Esophagus muscularis mucosa (tissue), 4 donors: ENCODE results near the gene CTRB2. TPM values are rescaled to one million over a fixed set of nuclear protein-coding genes. Genes with fewer than 3 reads are reported as not detected.
"Not testable (repeated sequence)": the region's sequence is repeated elsewhere in the genome, so short reads cannot be mapped to it uniquely, and the experiment has no call there.

ENCODE experiments used
- DNase-seq: peaks from one replicate; pipeline ENCODE4 v3.0.0-alpha.2; 2017; ENCODE audit errors: extremely low spot score
- H3K27ac ChIP-seq, 4 donors: fragments of 200-600 bp; sonication (generic); replicated peaks in 1 of 4; 1 replicate in 3 of 4; 2 replicates in 1 of 4; pipeline ENCODE4 v1.5.1; 2016 to 2019; ENCODE audit warnings: mild to moderate bottlenecking in 1 of 4
- H3K27me3 ChIP-seq, 4 donors: fragments of 200-600 bp; sonication (generic); one replicate each; pipeline versions ENCODE4 v1.5.1 to v1.6.0; 2016 to 2019
- H3K36me3 ChIP-seq, 4 donors: fragments of 200-600 bp; sonication (generic); one replicate each; pipeline ENCODE4 v1.5.1; 2016 to 2019
- H3K4me1 ChIP-seq, 4 donors: fragments of 200-600 bp; sonication (generic); one replicate each; pipeline ENCODE4 v1.5.1; 2016 to 2019
- H3K4me3 ChIP-seq, 4 donors: fragments of 200-600 bp; sonication (generic); 1 replicate in 2 of 4; 2 replicates in 2 of 4; pipeline ENCODE4 v1.5.1; 2016 to 2019; ENCODE audit warnings: mild to moderate bottlenecking in 4 of 4, moderate library complexity in 1 of 4
- H3K9me3 ChIP-seq, 4 donors: fragments of 200-600 bp; sonication (generic); 1 replicate in 3 of 4; 2 replicates in 1 of 4; pipeline ENCODE4 v1.5.1; 2016 to 2019
- CTCF ChIP-seq, 3 experiments: fragments of 200-600 bp in 2 of 3; fragments of 450-650 bp in 1 of 3; sonication (generic) in 2 of 3; IDR thresholded peaks; one replicate each; pipeline ENCODE4 v1.5.1; 2017 to 2019; ENCODE audit warnings: antibody characterized with exemption in 3 of 3, mild to moderate bottlenecking in 2 of 3, moderate library complexity in 1 of 3
- EP300 ChIP-seq: sonication (generic); formaldehyde crosslinking; IDR thresholded peaks from one replicate; pipeline ENCODE4 v1.6.1; 2017; ENCODE audit warnings: antibody characterized with exemption
- POLR2A ChIP-seq: fragments of 450-650 bp; IDR thresholded peaks from one replicate; pipeline ENCODE4 v1.6.1; 2017; ENCODE audit warnings: antibody characterized with exemption, moderate library complexity, mild to moderate bottlenecking, low read depth
- POLR2AphosphoS5 ChIP-seq, 2 donors: sonication (generic); formaldehyde crosslinking; IDR thresholded peaks; one replicate each; pipeline ENCODE4 v1.6.1; 2017; ENCODE audit warnings: antibody characterized with exemption in 2 of 2
- WGBS: methylation state at CpG from one replicate; pipeline ENCODE4 v1.1.5; 2018; 5-methylcytosine and 5-hydroxymethylcytosine counted together
- intact Hi-C: fragments of 100-400 bp; cut with DNase I; formaldehyde crosslinking; loops from one replicate; pipeline ENCODE4 v1.15.1; 2023
- total RNA-seq, 4 donors: library from RNA; depleted of rRNA; stranded (reverse); fragments of >200 nt; gene quantifications; one replicate each; pipeline versions ENCODE4 v1.1.0 to v1.2.1, GENCODE V29; 2016

CTRB2 gene
- total RNA-seq, 4 donors from 2014 or later: not detected

- DNase-seq: no peak
- Histone ChIP-seq H3K27ac (no peak overlapping the region), H3K36me3 (no peaks in the 10 kb centered on the region), H3K27me3 (peaks cover 0 to 14% (median 2%) of the 10 kb centered on the region in 4 donors), H3K4me3 (no peak overlapping the region), H3K4me1 (no peaks in the 10 kb centered on the region), H3K9me3 (no peaks in the 10 kb centered on the region)
- WGBS: 84% methylated on average over 11 of the region's 13 CpGs
- no peak for TF ChIP-seq POLR2A
- TF ChIP-seq POLR2AphosphoS5 (IDR thresholded peaks at IDR 0.05): no peak
- TF ChIP-seq CTCF (IDR thresholded peaks at IDR 0.05): no peak
- TF ChIP-seq EP300: no peak
- intact Hi-C loops: loop anchor here (2.0 kb wide), 1 partner anchor 16 kb away; no protein-coding TSS in a partner anchor
Measured at GRCh38 chr16:75208242-75208825, 1.4 kb upstream of the CTRB2 start.

GRCh38 chr16:75207831-75208230 is 870 bp upstream of the CTRB2 start:
- DNase-seq: no peak
- TF ChIP-seq EP300 (no peak), CTCF (IDR thresholded peaks at IDR 0.05) (no peak), POLR2AphosphoS5 (IDR thresholded peaks at IDR 0.05) (no peak), POLR2A (no peak)

GRCh38 chr16:75205961-75206748 is 806 bp downstream of the CTRB2 start:
- intact Hi-C loops, H3K4me3 ChIP-seq, DNase-seq, H3K27ac ChIP-seq, H3K36me3 ChIP-seq, H3K4me1 ChIP-seq, H3K9me3 ChIP-seq: not testable (repeated sequence)
- peaks cover 0 to 14% (median 2%) of the 10 kb centered on the region in 4 donors for H3K27me3 ChIP-seq
- no CpG with 5 or more reads among the region's 25 CpGs for WGBS

More at GRCh38 chr16:75207831-75208230, 870 bp upstream of the CTRB2 start:
- Histone ChIP-seq H3K9me3 (no peaks in the 10 kb centered on the region), H3K27ac (no peak overlapping the region), H3K36me3 (no peaks in the 10 kb centered on the region), H3K27me3 (peaks cover 0 to 14% (median 2%) of the 10 kb centered on the region in 4 donors), H3K4me3 (no peak overlapping the region), H3K4me1 (no peaks in the 10 kb centered on the region)
- WGBS: 92% methylated on average over 9 of the region's 11 CpGs
- intact Hi-C loops: loop anchor here (2.0 kb wide), 1 partner anchor 17 kb away; no protein-coding TSS in a partner anchor

GRCh38 chr16:75205438-75205837 is 1.5 kb downstream of the CTRB2 start:
- H3K9me3 ChIP-seq, DNase-seq, H3K27ac ChIP-seq, H3K4me3 ChIP-seq, H3K36me3 ChIP-seq, intact Hi-C loops: not testable (repeated sequence)
- Histone ChIP-seq H3K4me1 (peaks cover 7 to 10% (median 8%) of the 10 kb centered on the region in 4 donors), H3K27me3 (peaks cover 0 to 14% (median 2%) of the 10 kb centered on the region in 4 donors)
- WGBS: no CpG with 5 or more reads among the region's 19 CpGs

GRCh38 chr16:75204905-75205304 is 2.1 kb downstream of the CTRB2 start:
- H3K27ac ChIP-seq, intact Hi-C loops, DNase-seq, H3K36me3 ChIP-seq, H3K4me3 ChIP-seq, H3K9me3 ChIP-seq: not testable (repeated sequence)
- H3K27me3 ChIP-seq: peaks cover 0 to 14% (median 2%) of the 10 kb centered on the region in 4 donors
- peaks cover 10 to 15% (median 10%) of the 10 kb centered on the region in 4 donors for H3K4me1 ChIP-seq
- WGBS: no CpG with 5 or more reads among the region's 20 CpGs

- intact Hi-C loops: no loop called here
- H3K27me3 ChIP-seq: peaks cover 0 to 14% (median 2%) of the 10 kb centered on the region in 4 donors
- H3K9me3 ChIP-seq: no peaks in the 10 kb centered on the region
- H3K4me3 ChIP-seq: no peak overlapping the region
- no peak overlapping the region for H3K27ac ChIP-seq
- WGBS: 89% methylated on average over 6 of the region's 6 CpGs
- DNase-seq: no peak
- TF ChIP-seq CTCF (IDR thresholded peaks at IDR 0.05): no peak
- TF ChIP-seq EP300: no peak
- no peak for TF ChIP-seq POLR2A
- peaks cover 14 to 21% (median 15%) of the 10 kb centered on the region in 4 donors for H3K4me1 ChIP-seq
- H3K36me3 ChIP-seq: no peaks in the 10 kb centered on the region
Measured at GRCh38 chr16:75204410-75204758, 2.6 kb downstream of the CTRB2 start.
